Endothelial cell of umbilical vein (primary cell): Measurements from ENCODE around the gene GLOD5.

Experiments used
- CTCF ChIP-seq, 2 donors: IDR thresholded peaks; 1 replicate in 1 of 2; 2 replicates in 1 of 2; pipeline ENCODE4 v1.5.1; 2011; ENCODE audit warnings: low read length in 2 of 2, mild to moderate bottlenecking in 2 of 2, moderate library complexity in 2 of 2, control low read depth in 1 of 2, inconsistent platforms in 1 of 2, low read depth in 1 of 2; ENCODE audit not compliant: insufficient read depth in 1 of 2; ENCODE audit errors: extremely low read depth in 1 of 2
- FOS ChIP-seq: IDR thresholded peaks from 2 replicates; pipeline ENCODE4 v1.6.1; 2011; ENCODE audit warnings: mild to moderate bottlenecking, low read length, moderate library complexity, borderline replicate concordance; ENCODE audit not compliant: insufficient read depth
- MYC ChIP-seq: IDR thresholded peaks from one replicate; pipeline ENCODE4 v1.6.1; 2011; ENCODE audit warnings: mild to moderate bottlenecking, low read depth, low read length
- POLR2A ChIP-seq: IDR thresholded peaks from 2 replicates; pipeline ENCODE4 v1.6.1; 2012; ENCODE audit warnings: low read depth, mild to moderate bottlenecking, control low read depth, low read length
- POLR2AphosphoS5 ChIP-seq: IDR thresholded peaks from 2 replicates; pipeline ENCODE4 v1.6.1; 2012; ENCODE audit warnings: low read depth, mild to moderate bottlenecking, control low read depth, low read length, moderate library complexity; ENCODE audit not compliant: insufficient read depth

DNA sequence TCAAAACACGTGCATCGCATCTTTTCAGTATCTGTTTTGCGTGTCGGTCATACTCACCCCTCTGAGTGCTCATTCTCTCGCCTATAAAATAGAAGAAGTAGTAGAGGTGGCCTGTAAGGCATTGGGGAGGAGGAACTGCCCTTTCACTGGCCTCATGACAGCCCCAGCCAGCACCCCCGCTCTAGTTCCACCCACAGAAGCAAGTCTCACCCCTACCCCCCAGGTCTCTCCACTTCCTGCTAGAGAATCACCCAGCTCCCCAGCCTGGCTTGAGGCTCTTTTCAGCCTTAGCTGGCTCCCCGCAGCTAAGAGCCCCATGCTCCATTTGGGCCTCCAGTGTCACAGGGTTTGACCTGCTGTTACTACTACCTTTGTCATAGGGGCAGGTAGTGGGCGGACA is 52.1 kb downstream of the GLOD5 start:
- TF ChIP-seq CTCF (IDR thresholded peaks at IDR 0.05; ENCODE audit: extremely low read depth in 1 of 2, insufficient read depth in 1 of 2, low read depth in 1 of 2, low read length in 2 of 2) (no peak), MYC (no peak), POLR2A (no peak), POLR2AphosphoS5 (no peak), FOS (no peak)
